Neural cell (in vitro differentiated cells): ENCODE measurements around the gene MSH4. TPM values are rescaled to one million over a fixed set of nuclear protein-coding genes. Genes with fewer than 3 reads are reported as not detected.
"Not testable (repeated sequence)": the region's sequence is repeated elsewhere in the genome, so short reads cannot be mapped to it uniquely, and the experiment has no call there.

Experiments used
- H2AFZ ChIP-seq: fragments of 200-600, 300-800 bp; sonication (generic), shearing (Covaris generic); 2 replicates; pipeline ENCODE4 v1.6.0; 2014; ENCODE audit warnings: low read depth, mild to moderate bottlenecking, antibody characterized with exemption, low read length, moderate library complexity
- H3F3A ChIP-seq: fragments of 200-600 bp; shearing (Covaris generic); 2 replicates; pipeline ENCODE4 v1.6.1; 2016; ENCODE audit warnings: mild to moderate bottlenecking, moderate library complexity, mixed read lengths, antibody characterized with exemption, low read length; ENCODE audit not compliant: insufficient read depth, poor library complexity, severe bottlenecking
- H3K27ac ChIP-seq: fragments of 200-600, 300-800 bp; sonication (generic), shearing (Covaris generic); 2 replicates; pipeline ENCODE4 v1.5.1; 2014; ENCODE audit warnings: mild to moderate bottlenecking, low read length, moderate library complexity
- H3K27me3 ChIP-seq: fragments of 300-800, 200-600 bp; sonication (generic), shearing (Covaris generic); 2 replicates; pipeline ENCODE4 v1.6.0; 2014; ENCODE audit warnings: mild to moderate bottlenecking, low read depth, low read length, moderate library complexity; ENCODE audit not compliant: insufficient read depth
- H3K36me3 ChIP-seq: fragments of 300-800, 200-600 bp; sonication (generic), shearing (Covaris generic); 2 replicates; pipeline ENCODE4 v1.5.1; 2014; ENCODE audit warnings: mild to moderate bottlenecking, antibody characterized with exemption, low read length, moderate library complexity; ENCODE audit not compliant: insufficient read depth
- H3K4me2 ChIP-seq: fragments of 300-800, 200-600 bp; sonication (generic), shearing (Covaris generic); 2 replicates; pipeline ENCODE4 v1.6.0; 2014; ENCODE audit warnings: mild to moderate bottlenecking, low read length
- H3K4me3 ChIP-seq: fragments of 300-800, 200-600 bp; sonication (generic), shearing (Covaris generic); 2 replicates; pipeline ENCODE4 v1.5.1; 2014; ENCODE audit warnings: mild to moderate bottlenecking, low read length, moderate library complexity
- H3K79me2 ChIP-seq: fragments of 200-600 bp; shearing (Covaris generic); replicated peaks from 2 replicates; pipeline ENCODE4 v1.6.0; 2014; ENCODE audit warnings: mild to moderate bottlenecking, low read length, moderate library complexity; ENCODE audit not compliant: insufficient read depth
- H3K9ac ChIP-seq: fragments of 300-800, 200-600 bp; sonication (generic), shearing (Covaris generic); 2 replicates; pipeline ENCODE4 v1.6.1; 2016; ENCODE audit warnings: mild to moderate bottlenecking, low read length, mixed read lengths
- H3K9me2 ChIP-seq: fragments of 200-600 bp; shearing (Covaris generic); 2 replicates; pipeline ENCODE4 v1.6.1; 2016; ENCODE audit warnings: mild to moderate bottlenecking, low read length, mixed read lengths; ENCODE audit not compliant: insufficient read depth
- H3K9me3 ChIP-seq: fragments of 200-600, 300-800 bp; sonication (generic), shearing (Covaris generic); 2 replicates; pipeline ENCODE4 v1.6.1; 2016; ENCODE audit warnings: mild to moderate bottlenecking, mixed run types, low read length, moderate library complexity, mixed read lengths
- H4K20me1 ChIP-seq: fragments of 200-600 bp; shearing (Covaris generic); 2 replicates; pipeline ENCODE4 v1.6.1; 2016; ENCODE audit warnings: mild to moderate bottlenecking, mixed run types; ENCODE audit not compliant: insufficient read depth
- EP300 ChIP-seq: fragments of 450-650 bp; conservative IDR thresholded peaks from 2 replicates; pipeline ENCODE4 v1.6.1; 2014; ENCODE audit warnings: antibody characterized with exemption, mild to moderate bottlenecking, moderate library complexity; ENCODE audit not compliant: poor library complexity, severe bottlenecking
- EZH2 ChIP-seq: fragments of 200-600, 300-800 bp; shearing (Covaris generic), sonication (generic); IDR thresholded peaks from 2 replicates; pipeline ENCODE4 v1.6.1; 2014; ENCODE audit warnings: antibody characterized with exemption, low read length, borderline replicate concordance, mild to moderate bottlenecking; ENCODE audit not compliant: insufficient read depth, poor library complexity, severe bottlenecking
- MXI1 ChIP-seq: fragments of 450-650 bp; conservative IDR thresholded peaks from 2 replicates; pipeline ENCODE4 v1.6.1; 2014; ENCODE audit warnings: antibody characterized with exemption, mild to moderate bottlenecking; ENCODE audit not compliant: poor library complexity, severe bottlenecking
- POLR2AphosphoS5 ChIP-seq: IDR thresholded peaks from 2 replicates; pipeline ENCODE4 v1.6.1; 2012
- RAD21 ChIP-seq: fragments of 450-650 bp; conservative IDR thresholded peaks from 2 replicates; pipeline ENCODE4 v1.6.1; 2014; ENCODE audit warnings: antibody characterized with exemption, mild to moderate bottlenecking, moderate library complexity
- SMC3 ChIP-seq: fragments of 450-650 bp; conservative IDR thresholded peaks from 2 replicates; pipeline ENCODE4 v1.6.1; 2014; ENCODE audit warnings: antibody characterized with exemption, mild to moderate bottlenecking, moderate library complexity; ENCODE audit not compliant: poor library complexity
- TAF1 ChIP-seq: IDR thresholded peaks from 2 replicates; pipeline ENCODE4 v1.6.1; 2012; ENCODE audit warnings: low read depth
- polyA plus RNA-seq: library from polyadenylated mRNA; depleted of rRNA; stranded (reverse); fragments of >200 nt; gene quantifications from 2 replicates; pipeline ENCODE4 v1.2.3, GENCODE V29; 2014
- TF ChIP-seq, protein P1 (sequence below): IDR thresholded peaks from 2 replicates; pipeline ENCODE4 v1.6.1; 2012; ENCODE audit warnings: borderline replicate concordance
- TF ChIP-seq, protein P2 (sequence below): fragments of 450-650 bp; IDR thresholded peaks from 2 replicates; pipeline ENCODE4 v1.5.1; 2014; ENCODE audit warnings: antibody characterized with exemption, mild to moderate bottlenecking, moderate library complexity; ENCODE audit not compliant: poor library complexity, severe bottlenecking

The MSH4 gene
- polyA plus RNA-seq, 1 donor from 2014 or later: 0.43 TPM

DNA sequence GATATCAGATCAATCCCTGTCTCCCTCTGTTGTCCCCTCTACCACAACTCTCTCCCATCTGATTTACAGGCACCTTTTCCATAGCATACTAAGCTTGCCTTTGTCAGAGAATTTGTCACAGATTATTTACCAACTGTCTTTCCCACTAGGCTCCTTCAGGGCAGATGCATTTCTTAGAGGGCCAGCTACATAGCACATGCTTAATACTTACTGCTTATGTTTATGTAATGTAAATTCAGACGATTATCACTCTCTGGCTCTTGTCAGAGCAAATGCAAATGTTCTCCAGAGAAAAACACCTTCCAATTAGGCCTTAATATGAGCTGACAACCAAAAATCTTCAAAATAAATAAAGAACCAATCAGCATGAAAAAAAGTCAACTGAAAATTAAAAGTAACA is 25.9 kb upstream of the MSH4 start:
- no peak for TF ChIP-seq SMC3
- TF ChIP-seq TAF1: no peak
- no peak for TF ChIP-seq RAD21
- TF ChIP-seq MXI1: no peak
- TF ChIP-seq, protein P1, sequence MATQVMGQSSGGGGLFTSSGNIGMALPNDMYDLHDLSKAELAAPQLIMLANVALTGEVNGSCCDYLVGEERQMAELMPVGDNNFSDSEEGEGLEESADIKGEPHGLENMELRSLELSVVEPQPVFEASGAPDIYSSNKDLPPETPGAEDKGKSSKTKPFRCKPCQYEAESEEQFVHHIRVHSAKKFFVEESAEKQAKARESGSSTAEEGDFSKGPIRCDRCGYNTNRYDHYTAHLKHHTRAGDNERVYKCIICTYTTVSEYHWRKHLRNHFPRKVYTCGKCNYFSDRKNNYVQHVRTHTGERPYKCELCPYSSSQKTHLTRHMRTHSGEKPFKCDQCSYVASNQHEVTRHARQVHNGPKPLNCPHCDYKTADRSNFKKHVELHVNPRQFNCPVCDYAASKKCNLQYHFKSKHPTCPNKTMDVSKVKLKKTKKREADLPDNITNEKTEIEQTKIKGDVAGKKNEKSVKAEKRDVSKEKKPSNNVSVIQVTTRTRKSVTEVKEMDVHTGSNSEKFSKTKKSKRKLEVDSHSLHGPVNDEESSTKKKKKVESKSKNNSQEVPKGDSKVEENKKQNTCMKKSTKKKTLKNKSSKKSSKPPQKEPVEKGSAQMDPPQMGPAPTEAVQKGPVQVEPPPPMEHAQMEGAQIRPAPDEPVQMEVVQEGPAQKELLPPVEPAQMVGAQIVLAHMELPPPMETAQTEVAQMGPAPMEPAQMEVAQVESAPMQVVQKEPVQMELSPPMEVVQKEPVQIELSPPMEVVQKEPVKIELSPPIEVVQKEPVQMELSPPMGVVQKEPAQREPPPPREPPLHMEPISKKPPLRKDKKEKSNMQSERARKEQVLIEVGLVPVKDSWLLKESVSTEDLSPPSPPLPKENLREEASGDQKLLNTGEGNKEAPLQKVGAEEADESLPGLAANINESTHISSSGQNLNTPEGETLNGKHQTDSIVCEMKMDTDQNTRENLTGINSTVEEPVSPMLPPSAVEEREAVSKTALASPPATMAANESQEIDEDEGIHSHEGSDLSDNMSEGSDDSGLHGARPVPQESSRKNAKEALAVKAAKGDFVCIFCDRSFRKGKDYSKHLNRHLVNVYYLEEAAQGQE: no peak
- no peak for TF ChIP-seq EZH2
- TF ChIP-seq, protein P2, sequence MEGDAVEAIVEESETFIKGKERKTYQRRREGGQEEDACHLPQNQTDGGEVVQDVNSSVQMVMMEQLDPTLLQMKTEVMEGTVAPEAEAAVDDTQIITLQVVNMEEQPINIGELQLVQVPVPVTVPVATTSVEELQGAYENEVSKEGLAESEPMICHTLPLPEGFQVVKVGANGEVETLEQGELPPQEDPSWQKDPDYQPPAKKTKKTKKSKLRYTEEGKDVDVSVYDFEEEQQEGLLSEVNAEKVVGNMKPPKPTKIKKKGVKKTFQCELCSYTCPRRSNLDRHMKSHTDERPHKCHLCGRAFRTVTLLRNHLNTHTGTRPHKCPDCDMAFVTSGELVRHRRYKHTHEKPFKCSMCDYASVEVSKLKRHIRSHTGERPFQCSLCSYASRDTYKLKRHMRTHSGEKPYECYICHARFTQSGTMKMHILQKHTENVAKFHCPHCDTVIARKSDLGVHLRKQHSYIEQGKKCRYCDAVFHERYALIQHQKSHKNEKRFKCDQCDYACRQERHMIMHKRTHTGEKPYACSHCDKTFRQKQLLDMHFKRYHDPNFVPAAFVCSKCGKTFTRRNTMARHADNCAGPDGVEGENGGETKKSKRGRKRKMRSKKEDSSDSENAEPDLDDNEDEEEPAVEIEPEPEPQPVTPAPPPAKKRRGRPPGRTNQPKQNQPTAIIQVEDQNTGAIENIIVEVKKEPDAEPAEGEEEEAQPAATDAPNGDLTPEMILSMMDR: no peak
- no peak for TF ChIP-seq EP300
- no peak for TF ChIP-seq POLR2AphosphoS5
- no peak overlapping the region for H3K4me2 ChIP-seq
- no peaks in the 10 kb centered on the region for H4K20me1 ChIP-seq
- no peaks in the 10 kb centered on the region for H3K27me3 ChIP-seq
- H3K27ac ChIP-seq: no peak overlapping the region
- no peaks in the 10 kb centered on the region for H3F3A ChIP-seq
- H3K4me3 ChIP-seq: no peak overlapping the region
- H2AFZ ChIP-seq: no peak overlapping the region
- H3K36me3 ChIP-seq: no peaks in the 10 kb centered on the region
- no peaks in the 10 kb centered on the region for H3K9me2 ChIP-seq
- H3K9me3 ChIP-seq: no peaks in the 10 kb centered on the region
- H3K79me2 ChIP-seq: no peaks in the 10 kb centered on the region
- no peak overlapping the region for H3K9ac ChIP-seq

DNA sequence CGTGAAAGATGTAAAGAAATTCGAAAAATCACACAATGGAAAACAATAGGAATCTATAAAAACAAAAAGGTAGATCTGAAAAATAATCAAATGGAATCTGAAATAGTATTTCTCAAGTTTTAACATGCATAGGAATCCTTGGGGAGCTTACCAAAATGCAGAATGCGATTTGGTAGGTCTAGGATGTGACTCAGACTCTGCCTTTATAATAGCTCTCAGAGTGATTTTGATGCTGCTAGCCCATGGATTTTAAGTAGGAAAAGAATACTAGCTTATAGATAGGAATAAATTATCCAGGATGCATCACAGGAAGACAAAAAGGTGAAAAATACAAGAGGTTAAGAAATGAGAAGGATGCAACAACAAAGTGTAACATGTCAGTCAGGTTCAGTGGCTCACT is 24.7 kb upstream of the MSH4 start:
- Histone ChIP-seq H4K20me1 (no peaks in the 10 kb centered on the region), H3K9me2 (no peaks in the 10 kb centered on the region), H3K4me3 (no peak overlapping the region), H3K27ac (no peak overlapping the region), H3K36me3 (no peaks in the 10 kb centered on the region), H3K4me2 (no peak overlapping the region), H3K27me3 (no peaks in the 10 kb centered on the region), H3K9ac (no peak overlapping the region), H3F3A (no peaks in the 10 kb centered on the region), H3K79me2 (no peaks in the 10 kb centered on the region), H3K9me3 (no peaks in the 10 kb centered on the region), H2AFZ (no peak overlapping the region)
- TF ChIP-seq MXI1 (no peak), SMC3 (no peak), EP300 (no peak), EZH2 (no peak), TAF1 (no peak), RAD21 (no peak), POLR2AphosphoS5 (no peak)
- TF ChIP-seq, protein P1: no peak
- TF ChIP-seq, protein P2: no peak

GRCh38 chr1:75777812-75778211 is 18.9 kb upstream of the MSH4 start:
- not testable (repeated sequence) for H3K79me2 ChIP-seq, H3K27me3 ChIP-seq, H2AFZ ChIP-seq, H3F3A ChIP-seq, H3K27ac ChIP-seq, H3K9me2 ChIP-seq, H3K4me3 ChIP-seq, H3K9ac ChIP-seq, H3K4me2 ChIP-seq, H4K20me1 ChIP-seq, H3K9me3 ChIP-seq, H3K36me3 ChIP-seq
